ENCODE data around the gene MTX2.

GRCh38 chr2:176269319-176270099 is at the start of gene MTX2:
- TF ChIP-seq EZH2phosphoT487 (IDR thresholded peaks at IDR 0.05; ENCODE audit: insufficient read depth, low read depth): no peak
- no peak for TF ChIP-seq EZH2 (IDR thresholded peaks at IDR 0.05; ENCODE audit: insufficient read depth, poor library complexity, severe bottlenecking)
